Endothelial cell (in vitro differentiated cells): ENCODE measurements around the gene POP4. TPM values are rescaled to one million over a fixed set of nuclear protein-coding genes. Genes with fewer than 3 reads are reported as not detected.

Experiments
- DNase-seq: peaks from one replicate; pipeline ENCODE4 v3.0.0; 2021; ENCODE audit warnings: low spot score
- H3K27ac Mint-ChIP-seq: one replicate; pipeline ENCODE4 v1.8.0; 2021; ENCODE audit warnings: mixed read lengths, inconsistent platforms; ENCODE audit not compliant: unreplicated experiment
- H3K27me3 Mint-ChIP-seq: one replicate; pipeline ENCODE4 v1.8.0; 2021; ENCODE audit warnings: mild to moderate bottlenecking, moderate library complexity, mixed read lengths, inconsistent platforms; ENCODE audit not compliant: unreplicated experiment
- H3K36me3 Mint-ChIP-seq: one replicate; pipeline ENCODE4 v1.8.0; 2021; ENCODE audit warnings: mild to moderate bottlenecking, low read depth, mixed read lengths, inconsistent platforms; ENCODE audit not compliant: unreplicated experiment
- H3K4me1 Mint-ChIP-seq: one replicate; pipeline ENCODE4 v1.8.0; 2021; ENCODE audit warnings: mild to moderate bottlenecking, mixed read lengths, inconsistent platforms; ENCODE audit not compliant: unreplicated experiment
- H3K4me3 Mint-ChIP-seq: one replicate; pipeline ENCODE4 v1.8.0; 2021; ENCODE audit warnings: mild to moderate bottlenecking, mixed read lengths, inconsistent platforms; ENCODE audit not compliant: unreplicated experiment
- H3K9me3 Mint-ChIP-seq: one replicate; pipeline ENCODE4 v1.8.0; 2021; ENCODE audit warnings: mixed read lengths, inconsistent platforms; ENCODE audit not compliant: unreplicated experiment
- CTCF ChIP-seq: fragments of 200-600 bp; sonication (generic); IDR thresholded peaks from one replicate; pipeline ENCODE4 v1.5.0; 2021; ENCODE audit warnings: antibody characterized with exemption; ENCODE audit not compliant: unreplicated experiment
- total RNA-seq: library from RNA; stranded (reverse); fragmentation: NEBNext Ultra II Directional; extraction: Animal tissue kit (Norgen Biotek cat#: 25700); gene quantifications from one replicate; pipeline ENCODE4 v1.2.1, GENCODE V29; 2021; ENCODE audit not compliant: unreplicated experiment

POP4 gene
- total RNA-seq, 1 donor from 2014 or later, result 48.8 TPM

- no peaks in the 10 kb centered on the region for H3K36me3 Mint-ChIP-seq
- DNase-seq, result no peak
- peaks cover 6% of the 10 kb centered on the region for H3K27me3 Mint-ChIP-seq
- no peak overlapping the region for H3K4me3 Mint-ChIP-seq
- no peak overlapping the region for H3K27ac Mint-ChIP-seq
- TF ChIP-seq CTCF, result no peak
- no peaks in the 10 kb centered on the region for H3K9me3 Mint-ChIP-seq
- no peaks in the 10 kb centered on the region for H3K4me1 Mint-ChIP-seq
Measured at GRCh38 chr19:29586401-29586800, 19.7 kb upstream of the POP4 start.

- H3K4me3 Mint-ChIP-seq, result no peak overlapping the region
Measured at GRCh38 chr19:29587059-29587458, 19.0 kb upstream of the POP4 start.

GRCh38 chr19:29587518-29587986 is 18.5 kb upstream of the POP4 start:
- Mint-ChIP-seq H3K36me3 (no peaks in the 10 kb centered on the region), H3K27me3 (peaks cover 5% of the 10 kb centered on the region), H3K4me3 (no peak overlapping the region), H3K27ac (no peak overlapping the region), H3K4me1 (no peaks in the 10 kb centered on the region), H3K9me3 (no peaks in the 10 kb centered on the region)
- no peak for DNase-seq
- no peak for TF ChIP-seq CTCF

More at GRCh38 chr19:29587059-29587458, 19.0 kb upstream of the POP4 start:
- Mint-ChIP-seq H3K27ac (no peak overlapping the region), H3K27me3 (peaks cover 5% of the 10 kb centered on the region), H3K9me3 (no peaks in the 10 kb centered on the region), H3K4me1 (no peaks in the 10 kb centered on the region), H3K36me3 (no peaks in the 10 kb centered on the region)
- DNase-seq, result no peak
- no peak for TF ChIP-seq CTCF

- Mint-ChIP-seq H3K27ac (no peak overlapping the region), H3K27me3 (peaks cover 5% of the 10 kb centered on the region), H3K4me1 (no peaks in the 10 kb centered on the region), H3K4me3 (no peak overlapping the region), H3K36me3 (no peaks in the 10 kb centered on the region), H3K9me3 (no peaks in the 10 kb centered on the region)
- DNase-seq, result no peak
- no peak for TF ChIP-seq CTCF
Measured at GRCh38 chr19:29588095-29588494, 18.0 kb upstream of the POP4 start.

GRCh38 chr19:29590278-29590677 is 15.8 kb upstream of the POP4 start:
- no peak overlapping the region for H3K4me3 Mint-ChIP-seq
- H3K27me3 Mint-ChIP-seq, result peaks cover 5% of the 10 kb centered on the region
- no peaks in the 10 kb centered on the region for H3K4me1 Mint-ChIP-seq
- H3K27ac Mint-ChIP-seq, result no peak overlapping the region
- H3K36me3 Mint-ChIP-seq, result no peaks in the 10 kb centered on the region
- TF ChIP-seq CTCF, result no peak
- no peaks in the 10 kb centered on the region for H3K9me3 Mint-ChIP-seq
- DNase-seq, result peak; percentile 22
